HG02840 (cell line): ENCODE results near the gene PTPN14.
A peak's percentile ranks its signal among the peaks of the same experiment; 100 is the strongest.

ENCODE experiments used
- ATAC-seq: cut with Tn5 transposase; IDR thresholded peaks from one replicate; pipeline ENCODE4 v1.9.1; 2021; ENCODE audit warnings: mild to moderate bottlenecking, moderate library complexity, moderate number of reproducible peaks; ENCODE audit not compliant: unreplicated experiment, low FRiP score

The PTPN14 gene

GRCh38 chr1:214351551-214352277, 199.7 kb downstream of the PTPN14 start:
- ATAC-seq, result no peak

- ATAC-seq, result no peak
These were observed 201.6 kb downstream of the PTPN14 start for GRCh38 chr1:214349781-214350180.

GRCh38 chr1:214349008-214349407, 202.4 kb downstream of the PTPN14 start:
- ATAC-seq, result no peak

- no peak for ATAC-seq
These were observed 206.5 kb downstream of the PTPN14 start for GRCh38 chr1:214344897-214345296.

- no peak for ATAC-seq
These were observed 208.9 kb downstream of the PTPN14 start for GRCh38 chr1:214342525-214342924.

- ATAC-seq, result no peak
These were observed 209.5 kb downstream of the PTPN14 start for GRCh38 chr1:214341932-214342331.

GRCh38 chr1:214341459-214341858, 209.9 kb downstream of the PTPN14 start:
- ATAC-seq, result no peak

- ATAC-seq, result no peak
These were observed 213.2 kb downstream of the PTPN14 start for GRCh38 chr1:214338212-214338611.

- ATAC-seq, result peak; percentile 79
These were observed 213.9 kb downstream of the PTPN14 start for GRCh38 chr1:214337511-214337910.

GRCh38 chr1:214337015-214337414, 214.4 kb downstream of the PTPN14 start:
- ATAC-seq, result no peak

GRCh38 chr1:214335567-214335966, 215.8 kb downstream of the PTPN14 start:
- ATAC-seq, result no peak

GRCh38 chr1:214332946-214333798, 218.2 kb downstream of the PTPN14 start:
- no peak for ATAC-seq

- ATAC-seq, result no peak
These were observed 219.5 kb downstream of the PTPN14 start for GRCh38 chr1:214331827-214332423.

GRCh38 chr1:214331180-214331579, 220.2 kb downstream of the PTPN14 start:
- no peak for ATAC-seq

GRCh38 chr1:214330715-214331114, 220.7 kb downstream of the PTPN14 start:
- ATAC-seq, result no peak

- ATAC-seq, result no peak
These were observed 221.2 kb downstream of the PTPN14 start for GRCh38 chr1:214330222-214330621.

- no peak for ATAC-seq
These were observed 221.8 kb downstream of the PTPN14 start for GRCh38 chr1:214329470-214330220.

- peak; percentile 82 for ATAC-seq
These were observed 222.5 kb downstream of the PTPN14 start for GRCh38 chr1:214328770-214329469.

- ATAC-seq, result no peak
These were observed 223.9 kb downstream of the PTPN14 start for GRCh38 chr1:214327514-214327913.

- no peak for ATAC-seq
These were observed 225.0 kb downstream of the PTPN14 start for GRCh38 chr1:214326406-214326805.
